Spleen (tissue), 11 donors: ENCODE data around the gene EPB41L4A. TPM values are rescaled to one million over a fixed set of nuclear protein-coding genes. Genes with fewer than 3 reads are reported as not detected.

ENCODE experiments used
- DNase-seq: peaks from one replicate; pipeline ENCODE4 v3.0.0-alpha.2; 2020
- H3K27ac ChIP-seq, 8 donors: fragments of 200-600 bp; sonication (generic) in 7 of 8; 1 replicate in 4 of 8; 2 replicates in 4 of 8; pipeline versions ENCODE4 v1.5.0 to v1.8.0; 2016 to 2021; ENCODE audit warnings: inconsistent platforms in 4 of 8, mild to moderate bottlenecking in 4 of 8, moderate library complexity in 1 of 8
- H3K27me3 ChIP-seq, 7 donors: fragments of 200-600 bp; sonication (generic) in 6 of 7; replicated peaks in 1 of 7; 1 replicate in 4 of 7; 2 replicates in 3 of 7; pipeline versions ENCODE4 v1.5.0 to v1.8.0; 2016 to 2021; ENCODE audit warnings: inconsistent platforms in 3 of 7, mild to moderate bottlenecking in 1 of 7
- H3K36me3 ChIP-seq, 6 donors: fragments of 200-600 bp; sonication (generic) in 5 of 6; 1 replicate in 4 of 6; 2 replicates in 2 of 6; pipeline versions ENCODE4 v1.5.0 to v1.8.0; 2016 to 2021; ENCODE audit warnings: inconsistent platforms in 2 of 6
- H3K4me1 ChIP-seq, 6 donors: fragments of 200-600 bp; sonication (generic) in 5 of 6; 1 replicate in 3 of 6; 2 replicates in 3 of 6; pipeline versions ENCODE4 v1.5.0 to v1.8.0; 2016 to 2021; ENCODE audit warnings: inconsistent platforms in 3 of 6
- H3K4me3 ChIP-seq, 8 donors: fragments of 200-600 bp; sonication (generic) in 7 of 8; 1 replicate in 4 of 8; 2 replicates in 4 of 8; pipeline versions ENCODE4 v1.5.0 to v1.8.0; 2016 to 2021; ENCODE audit warnings: inconsistent platforms in 4 of 8, mild to moderate bottlenecking in 4 of 8, moderate library complexity in 2 of 8
- H3K9me3 ChIP-seq, 8 donors: fragments of 200-600 bp; sonication (generic) in 7 of 8; 1 replicate in 4 of 8; 2 replicates in 4 of 8; pipeline versions ENCODE4 v1.5.0 to v1.8.0; 2016 to 2021; ENCODE audit warnings: inconsistent platforms in 4 of 8
- CTCF ChIP-seq, 11 experiments: fragments of 200-600 bp in 7 of 11; fragments of 450-650 bp in 4 of 11; sonication (generic) in 4 of 11; IDR thresholded peaks in 8 of 11; conservative IDR thresholded peaks in 3 of 11; 1 replicate in 7 of 11; 2 replicates in 4 of 11; pipeline versions ENCODE4 v1.4.0 to v1.8.0; 2016 to 2021; ENCODE audit warnings: antibody characterized with exemption in 11 of 11, inconsistent platforms in 4 of 11, mild to moderate bottlenecking in 1 of 11
- POLR2A ChIP-seq, 3 donors: fragments of 450-650 bp; IDR thresholded peaks; one replicate each; pipeline ENCODE4 v1.5.1; 2017; ENCODE audit warnings: antibody characterized with exemption in 3 of 3, mild to moderate bottlenecking in 1 of 3
- POLR2AphosphoS5 ChIP-seq, 3 donors: sonication (generic); formaldehyde crosslinking; IDR thresholded peaks; one replicate each; pipeline ENCODE4 v1.5.1; 2017; ENCODE audit warnings: antibody characterized with exemption in 3 of 3
- WGBS, 5 donors: extraction: QIAGEN DNeasy Blood & Tissue Kit in 3 of 5; methylation state at CpG; one replicate each; pipeline versions ENCODE4 v1.1.5 to v1.1.7; 2013 to 2018; 5-methylcytosine and 5-hydroxymethylcytosine counted together
- intact Hi-C: fragments of 100-400 bp; cut with DNase I; formaldehyde crosslinking; loops from one replicate; pipeline ENCODE4 v1.15.0; 2023; ENCODE audit warnings: low total_unique reads
- polyA plus RNA-seq, 3 donors: library from polyadenylated mRNA; stranded (reverse); fragments of 200-250 nt; gene quantifications; one replicate each; pipeline ENCODE4 v1.2.1, GENCODE V29; 2013
- total RNA-seq, 7 donors: library from RNA; depleted of rRNA in 3 of 7; stranded (reverse); fragments of >200 nt in 3 of 7; fragmentation: NEBNext Ultra II Directional in 4 of 7; extraction: Animal tissue kit (Norgen Biotek cat#: 25700) in 4 of 7; gene quantifications; one replicate each; pipeline versions ENCODE4 v1.1.0 to v1.2.1, GENCODE V29; 2016 to 2021
- donor health status: healthy with polysubstance abuse.
- donor health status: DM: no; HTN: no; CAD: no; lungs with moderate emphysema.
- donor health status: DM: no; HTN: no; CAD: no.
- donor health status: Bipolar disorder and iron deficiency.
- donor health status: healthy.
- donor health status: DM: no; HTN: no; CAD: no.
- donor health status: DM: yes; HTN: yes; CAD: no.

The EPB41L4A gene
- total and polyA plus RNA-seq, 10 donors, result 1.4 to 28.1 (median 12.2) TPM

DNA sequence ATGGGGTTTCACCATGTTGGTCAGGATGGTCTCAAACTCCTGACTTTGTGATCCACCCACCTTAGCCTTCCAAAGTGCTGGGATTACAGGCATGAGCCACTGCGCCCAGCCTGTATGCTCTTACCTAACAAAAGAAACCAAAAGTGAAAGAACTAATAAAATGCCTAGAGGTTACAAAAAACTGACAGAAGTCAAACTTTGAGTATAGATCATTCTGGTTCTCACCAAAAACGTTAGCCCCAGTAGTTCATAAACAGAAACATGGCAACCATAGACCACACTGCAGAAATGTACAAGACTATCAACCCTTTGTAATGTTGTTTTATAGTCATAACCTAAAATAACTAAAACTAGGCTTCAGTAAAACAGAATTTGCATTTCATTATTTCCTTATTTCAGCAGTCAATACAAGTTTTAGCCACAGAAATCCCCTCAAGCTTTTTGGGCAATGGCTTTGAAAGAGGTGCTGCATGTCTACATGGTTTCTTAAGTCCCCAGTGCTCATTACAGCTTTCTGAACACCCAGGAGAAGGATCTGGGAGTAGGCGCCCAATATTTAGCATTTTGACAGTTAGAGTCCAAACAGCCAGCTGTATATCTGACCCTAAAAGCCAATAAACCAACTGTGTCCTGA is 72.5 kb downstream of the EPB41L4A start:
- 37 to 59% (median 43%) methylated on average over 3 of the region's 3 CpGs for WGBS, 5 donors
- no peak for DNase-seq

DNA sequence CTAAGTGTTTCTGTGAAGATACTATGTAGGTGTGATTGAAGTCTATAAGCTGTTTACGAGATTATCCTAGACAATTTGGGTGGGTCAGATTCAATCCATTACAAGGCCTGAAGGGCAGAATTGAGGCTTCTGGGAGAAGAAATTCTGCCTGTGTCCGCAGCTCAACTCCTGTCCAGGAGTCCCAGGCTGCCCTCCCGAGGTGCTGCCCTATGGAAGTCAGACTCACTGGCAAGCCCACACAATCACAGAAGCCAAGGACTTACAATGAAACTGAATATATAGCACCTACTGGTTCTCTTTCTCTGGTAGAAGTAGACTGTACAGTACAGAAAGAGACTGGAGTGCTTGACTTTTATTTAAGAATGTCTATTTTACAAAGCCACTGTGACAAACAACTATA is 74.5 kb downstream of the EPB41L4A start:
- Histone ChIP-seq H3K9me3 (no peaks in the 10 kb centered on the region), H3K4me3 (no peak overlapping the region), H3K27ac (no peak overlapping the region), H3K27me3 (no peaks in the 10 kb centered on the region), H3K4me1 (peaks cover 0 to 2% (median 0%) of the 10 kb centered on the region in 6 donors), H3K36me3 (no peaks in the 10 kb centered on the region)
- TF ChIP-seq POLR2A (IDR thresholded peaks at IDR 0.05), result no peak
- no peak for TF ChIP-seq POLR2AphosphoS5 (IDR thresholded peaks at IDR 0.05)
- TF ChIP-seq CTCF (IDR thresholded peaks at IDR 0.05 in 8 of 11, conservative IDR thresholded peaks at IDR 0.05 in 3 of 11), result no peak
- intact Hi-C loops, result no loop called here
- WGBS, 5 donors, result 83 to 93% (median 88%) methylated on average over 3 of the region's 3 CpGs
- DNase-seq, result no peak

More for the DNA sequence above, 72.5 kb downstream of the EPB41L4A start:
- intact Hi-C loops, result no loop called here
- H3K4me3 ChIP-seq, result no peak overlapping the region
- TF ChIP-seq POLR2A (IDR thresholded peaks at IDR 0.05), result no peak
- no peak for TF ChIP-seq POLR2AphosphoS5 (IDR thresholded peaks at IDR 0.05)
- TF ChIP-seq CTCF (IDR thresholded peaks at IDR 0.05 in 8 of 11, conservative IDR thresholded peaks at IDR 0.05 in 3 of 11), result no peak
- no peaks in the 10 kb centered on the region for H3K27me3 ChIP-seq
- no peaks in the 10 kb centered on the region for H3K9me3 ChIP-seq
- no peaks in the 10 kb centered on the region for H3K36me3 ChIP-seq
- H3K27ac ChIP-seq, result no peak overlapping the region
- H3K4me1 ChIP-seq, result peaks cover 0 to 2% (median 0%) of the 10 kb centered on the region in 6 donors

GRCh38 chr5:112342389-112342788 is 76.7 kb downstream of the EPB41L4A start:
- 43 to 64% (median 49%) methylated on average over 3 of the region's 3 CpGs for WGBS, 5 donors
- Histone ChIP-seq H3K27me3 (no peaks in the 10 kb centered on the region), H3K36me3 (no peaks in the 10 kb centered on the region), H3K9me3 (no peaks in the 10 kb centered on the region), H3K4me1 (no peaks in the 10 kb centered on the region), H3K4me3 (no peak overlapping the region), H3K27ac (no peak overlapping the region)
- intact Hi-C loops, result no loop called here
- DNase-seq, result no peak
- no peak for TF ChIP-seq POLR2A (IDR thresholded peaks at IDR 0.05)
- no peak for TF ChIP-seq POLR2AphosphoS5 (IDR thresholded peaks at IDR 0.05)
- TF ChIP-seq CTCF (IDR thresholded peaks at IDR 0.05 in 8 of 11, conservative IDR thresholded peaks at IDR 0.05 in 3 of 11), result no peak

DNA sequence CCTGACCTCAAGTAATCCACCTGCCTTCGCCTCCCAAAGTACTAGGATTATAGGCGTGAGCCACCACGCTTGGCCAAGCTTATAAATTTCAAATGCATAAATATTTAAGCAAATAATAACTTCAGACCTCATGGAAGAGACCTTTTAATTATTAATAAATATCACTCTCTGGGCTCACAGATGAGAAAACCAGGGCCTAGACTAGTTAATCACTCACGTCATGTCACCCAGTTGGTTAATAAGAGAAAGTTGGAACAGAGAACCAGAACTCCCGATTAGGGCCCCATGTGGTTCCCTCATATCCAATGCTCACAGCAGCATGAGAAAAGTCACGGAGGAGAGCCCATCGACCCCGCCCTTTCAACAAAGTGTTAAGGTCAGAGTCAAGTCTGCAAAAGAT is 79.3 kb downstream of the EPB41L4A start:
- Histone ChIP-seq H3K4me3 (no peak overlapping the region), H3K9me3 (no peaks in the 10 kb centered on the region), H3K4me1 (no peaks in the 10 kb centered on the region), H3K27me3 (no peaks in the 10 kb centered on the region), H3K27ac (no peak overlapping the region), H3K36me3 (no peaks in the 10 kb centered on the region)
- TF ChIP-seq CTCF (IDR thresholded peaks at IDR 0.05 in 8 of 11, conservative IDR thresholded peaks at IDR 0.05 in 3 of 11) (no peak), POLR2A (IDR thresholded peaks at IDR 0.05) (no peak), POLR2AphosphoS5 (IDR thresholded peaks at IDR 0.05) (no peak)
- DNase-seq, result no peak
- intact Hi-C loops, result no loop called here
- WGBS, 5 donors, result 87 to 94% (median 89%) methylated on average over 8 of the region's 8 CpGs
